ENCODE data around the gene MANEA. TPM values are rescaled to one million over a fixed set of nuclear protein-coding genes. Genes with fewer than 3 reads are reported as not detected.

The MANEA gene
- total RNA-seq, 2 donors from 2014 or later, result 10.2 to 11.5 TPM

DNA sequence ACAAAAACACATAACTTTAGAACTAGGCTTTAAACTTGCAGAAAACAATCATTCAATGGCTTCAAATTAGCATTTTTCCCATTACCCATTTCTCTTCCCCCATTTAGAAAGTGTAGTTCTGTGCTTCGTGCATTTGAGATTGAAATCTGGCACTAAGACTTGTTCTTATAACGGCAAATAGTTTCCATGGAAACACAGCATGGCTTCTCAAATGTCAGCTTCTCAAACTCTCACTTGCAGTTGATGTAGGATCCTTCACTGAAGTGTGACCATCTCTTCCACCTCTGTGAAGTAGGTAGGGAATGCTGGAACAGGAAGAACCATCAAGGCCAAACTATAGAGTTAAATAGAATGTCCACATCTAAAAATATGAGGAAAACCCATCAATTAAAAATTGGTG is 52.2 kb downstream of the MANEA start:
- no peak for TF ChIP-seq POLR2A (IDR thresholded peaks at IDR 0.05)
- TF ChIP-seq, protein P1, sequence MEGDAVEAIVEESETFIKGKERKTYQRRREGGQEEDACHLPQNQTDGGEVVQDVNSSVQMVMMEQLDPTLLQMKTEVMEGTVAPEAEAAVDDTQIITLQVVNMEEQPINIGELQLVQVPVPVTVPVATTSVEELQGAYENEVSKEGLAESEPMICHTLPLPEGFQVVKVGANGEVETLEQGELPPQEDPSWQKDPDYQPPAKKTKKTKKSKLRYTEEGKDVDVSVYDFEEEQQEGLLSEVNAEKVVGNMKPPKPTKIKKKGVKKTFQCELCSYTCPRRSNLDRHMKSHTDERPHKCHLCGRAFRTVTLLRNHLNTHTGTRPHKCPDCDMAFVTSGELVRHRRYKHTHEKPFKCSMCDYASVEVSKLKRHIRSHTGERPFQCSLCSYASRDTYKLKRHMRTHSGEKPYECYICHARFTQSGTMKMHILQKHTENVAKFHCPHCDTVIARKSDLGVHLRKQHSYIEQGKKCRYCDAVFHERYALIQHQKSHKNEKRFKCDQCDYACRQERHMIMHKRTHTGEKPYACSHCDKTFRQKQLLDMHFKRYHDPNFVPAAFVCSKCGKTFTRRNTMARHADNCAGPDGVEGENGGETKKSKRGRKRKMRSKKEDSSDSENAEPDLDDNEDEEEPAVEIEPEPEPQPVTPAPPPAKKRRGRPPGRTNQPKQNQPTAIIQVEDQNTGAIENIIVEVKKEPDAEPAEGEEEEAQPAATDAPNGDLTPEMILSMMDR (IDR thresholded peaks at IDR 0.05), result no peak
- no peak for TF ChIP-seq POLR2AphosphoS5 (IDR thresholded peaks at IDR 0.05)
- Histone ChIP-seq H3K27ac (no peak overlapping the region), H3K4me3 (no peak overlapping the region), H3K9me3 (no peaks in the 10 kb centered on the region), H3K4me1 (replicated peaks) (no peaks in the 10 kb centered on the region), H3K27me3 (replicated peaks; ENCODE audit: insufficient read depth) (no peaks in the 10 kb centered on the region), H3K36me3 (no peaks in the 10 kb centered on the region)
- intact Hi-C loops (cut with DNase I), result no loop called here
- no peak for DNase-seq (ENCODE audit: low spot score)
- 20% methylated on average over 2 of the region's 2 CpGs for WGBS

DNA sequence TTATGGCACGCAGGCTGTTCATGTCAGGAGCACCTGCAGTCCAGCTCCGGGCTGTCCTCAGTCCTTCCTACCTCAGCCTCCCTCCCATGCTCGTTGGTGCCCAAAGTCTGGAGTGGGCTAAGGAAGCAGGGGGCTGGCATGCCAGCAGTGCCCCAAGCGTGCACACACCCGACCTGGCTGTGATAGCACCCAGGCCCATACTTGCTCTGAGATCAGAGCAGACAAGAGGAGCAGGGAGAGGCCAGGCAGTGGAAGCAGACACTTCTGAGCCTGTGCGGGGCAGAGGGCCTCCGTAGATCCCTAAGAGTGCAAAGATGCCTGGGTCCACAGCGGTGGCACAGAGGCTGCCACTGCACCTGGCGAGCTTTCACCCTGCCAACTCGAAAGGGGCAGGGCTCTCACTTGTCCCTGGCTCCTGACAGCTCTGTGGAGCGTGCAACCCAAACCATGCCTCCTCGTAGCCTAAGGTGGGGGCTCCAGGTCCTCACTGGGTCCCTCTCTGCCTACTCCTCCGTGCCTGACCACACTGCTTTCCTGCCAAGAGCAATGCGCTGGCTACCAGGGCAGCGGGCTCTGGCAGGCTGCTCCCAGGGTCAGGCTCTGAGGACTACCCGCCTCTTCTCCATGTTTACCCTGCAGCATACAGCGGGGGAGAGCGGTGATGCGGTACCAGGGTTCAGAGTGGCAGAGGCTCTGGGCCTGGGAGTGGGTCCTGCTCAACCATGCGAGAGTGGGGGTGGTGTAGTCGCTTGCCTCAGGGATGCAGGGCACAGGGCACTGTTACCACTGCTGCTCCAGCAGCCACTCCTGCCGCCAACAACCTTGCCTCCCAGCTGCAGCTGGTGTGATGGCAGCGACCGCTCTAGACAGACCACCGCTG is 59.5 kb downstream of the MANEA start:
- H3K9me3 ChIP-seq, result no peaks in the 10 kb centered on the region
- intact Hi-C loops (cut with DNase I), result no loop called here
- H3K27ac ChIP-seq, result no peak overlapping the region
- TF ChIP-seq, protein P1 (IDR thresholded peaks at IDR 0.05), result no peak
- no peak for TF ChIP-seq POLR2A (IDR thresholded peaks at IDR 0.05)
- TF ChIP-seq POLR2AphosphoS5 (IDR thresholded peaks at IDR 0.05), result no peak
- no peaks in the 10 kb centered on the region for H3K27me3 ChIP-seq (replicated peaks; ENCODE audit: insufficient read depth)
- 90% methylated on average over 22 of the region's 25 CpGs for WGBS
- DNase-seq (ENCODE audit: low spot score), result no peak
- no peaks in the 10 kb centered on the region for H3K4me1 ChIP-seq (replicated peaks)
- no peaks in the 10 kb centered on the region for H3K36me3 ChIP-seq
- H3K4me3 ChIP-seq, result no peak overlapping the region

DNA sequence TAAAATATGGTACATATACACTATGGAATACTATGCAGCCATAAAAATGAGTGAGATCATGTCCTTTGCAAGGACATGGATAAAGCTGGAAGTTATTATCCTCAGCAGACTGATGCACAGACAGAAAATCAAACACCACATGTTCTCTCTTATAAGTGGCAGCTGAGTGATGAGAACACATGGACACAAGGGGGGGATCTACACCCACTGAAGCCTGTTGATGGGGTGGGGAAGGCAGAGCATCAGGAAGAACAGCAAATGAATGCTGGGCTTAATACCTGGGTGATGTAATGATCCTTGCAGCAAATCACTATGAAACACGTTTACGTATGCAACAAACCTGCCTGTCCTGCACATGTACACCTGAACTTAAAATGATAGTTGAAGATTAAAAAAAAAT is 71.3 kb downstream of the MANEA start:
- Histone ChIP-seq H3K27me3 (replicated peaks; ENCODE audit: insufficient read depth) (no peaks in the 10 kb centered on the region), H3K27ac (no peak overlapping the region), H3K4me3 (no peak overlapping the region), H3K4me1 (replicated peaks) (no peaks in the 10 kb centered on the region), H3K9me3 (no peaks in the 10 kb centered on the region), H3K36me3 (no peaks in the 10 kb centered on the region)
- 95% methylated on average over 2 of the region's 2 CpGs for WGBS
- DNase-seq (ENCODE audit: low spot score), result no peak
- intact Hi-C loops (cut with DNase I), result no loop called here
- no peak for TF ChIP-seq POLR2AphosphoS5 (IDR thresholded peaks at IDR 0.05)
- TF ChIP-seq, protein P1 (IDR thresholded peaks at IDR 0.05), result no peak
- TF ChIP-seq POLR2A (IDR thresholded peaks at IDR 0.05), result no peak

DNA sequence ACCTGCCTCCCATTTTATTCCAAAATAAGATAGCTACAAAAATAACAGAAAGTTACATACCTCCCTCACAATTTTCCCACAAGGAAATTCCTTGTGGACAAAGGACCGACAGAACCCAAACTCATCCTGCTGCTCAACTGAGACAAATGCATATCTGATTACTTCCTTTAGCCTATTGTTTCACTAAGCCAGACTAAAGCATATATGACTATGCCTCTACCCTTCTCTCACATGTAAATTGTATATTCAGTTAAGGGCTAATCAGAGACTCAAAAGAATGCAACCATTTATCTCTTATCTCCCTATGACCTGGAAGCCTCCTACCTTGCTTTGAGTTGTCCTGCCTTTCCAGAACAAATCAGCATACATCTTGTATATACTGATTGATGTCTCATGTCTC is 72.1 kb downstream of the MANEA start:
- H3K27ac ChIP-seq, result no peak overlapping the region
- intact Hi-C loops (cut with DNase I), result no loop called here
- H3K27me3 ChIP-seq (replicated peaks; ENCODE audit: insufficient read depth), result no peaks in the 10 kb centered on the region
- no peak for DNase-seq (ENCODE audit: low spot score)
- TF ChIP-seq POLR2A (IDR thresholded peaks at IDR 0.05) (no peak), POLR2AphosphoS5 (IDR thresholded peaks at IDR 0.05) (no peak)
- TF ChIP-seq, protein P1 (IDR thresholded peaks at IDR 0.05), result no peak
- no peaks in the 10 kb centered on the region for H3K9me3 ChIP-seq
- H3K36me3 ChIP-seq, result no peaks in the 10 kb centered on the region
- whole genome bisulfite sequencing, result 42% methylated on average over 1 of the region's 1 CpG
- H3K4me1 ChIP-seq (replicated peaks), result no peaks in the 10 kb centered on the region
- H3K4me3 ChIP-seq, result no peak overlapping the region

- intact Hi-C loops (cut with DNase I), result no loop called here
- no peaks in the 10 kb centered on the region for H3K9me3 ChIP-seq
- no peak overlapping the region for H3K4me3 ChIP-seq
- DNase-seq (ENCODE audit: low spot score), result no peak
- H3K4me1 ChIP-seq (replicated peaks), result no peaks in the 10 kb centered on the region
- no peaks in the 10 kb centered on the region for H3K27me3 ChIP-seq (replicated peaks; ENCODE audit: insufficient read depth)
- TF ChIP-seq, protein P1 (IDR thresholded peaks at IDR 0.05), result no peak
- TF ChIP-seq POLR2AphosphoS5 (IDR thresholded peaks at IDR 0.05) (no peak), POLR2A (IDR thresholded peaks at IDR 0.05) (no peak)
- no peaks in the 10 kb centered on the region for H3K36me3 ChIP-seq
- no peak overlapping the region for H3K27ac ChIP-seq
These were observed 76.8 kb downstream of the MANEA start for GRCh38 chr6:95654176-95654575.

Data from prostate gland (tissue), 2 donors.